Stomach smooth muscle (tissue), 2 donors: Measurements from ENCODE around the gene BORCS5.

Experiments used
- H3K27ac ChIP-seq: one replicate; pipeline ENCODE4 v1.7.0; 2013; ENCODE audit warnings: mild to moderate bottlenecking, low read length, inconsistent platforms
- H3K27me3 ChIP-seq, 2 donors: one replicate each; pipeline ENCODE4 v1.7.0; 2013; ENCODE audit warnings: low read length in 2 of 2; ENCODE audit not compliant: insufficient read depth in 2 of 2, control insufficient read depth in 1 of 2
- H3K36me3 ChIP-seq, 2 donors: one replicate each; pipeline ENCODE4 v1.7.0; 2013; ENCODE audit warnings: low read length in 2 of 2; ENCODE audit not compliant: control insufficient read depth in 2 of 2, insufficient read depth in 2 of 2
- H3K4me1 ChIP-seq: one replicate; pipeline ENCODE4 v1.7.0; 2013; ENCODE audit warnings: low read length; ENCODE audit not compliant: control insufficient read depth, insufficient read depth
- H3K4me3 ChIP-seq, 2 donors: one replicate each; pipeline ENCODE4 v1.7.0; 2013; ENCODE audit warnings: low read length in 2 of 2
- H3K9ac ChIP-seq, 2 donors: one replicate each; pipeline ENCODE4 v1.7.0; 2013; ENCODE audit warnings: low read length in 2 of 2, mild to moderate bottlenecking in 1 of 2
- H3K9me3 ChIP-seq, 2 donors: one replicate each; pipeline ENCODE4 v1.7.0; 2013; ENCODE audit warnings: low read length in 2 of 2; ENCODE audit not compliant: control insufficient read depth in 2 of 2
- donor health status: healthy.
- donor health status: Pancreatic carcinoma.

Gene BORCS5

DNA sequence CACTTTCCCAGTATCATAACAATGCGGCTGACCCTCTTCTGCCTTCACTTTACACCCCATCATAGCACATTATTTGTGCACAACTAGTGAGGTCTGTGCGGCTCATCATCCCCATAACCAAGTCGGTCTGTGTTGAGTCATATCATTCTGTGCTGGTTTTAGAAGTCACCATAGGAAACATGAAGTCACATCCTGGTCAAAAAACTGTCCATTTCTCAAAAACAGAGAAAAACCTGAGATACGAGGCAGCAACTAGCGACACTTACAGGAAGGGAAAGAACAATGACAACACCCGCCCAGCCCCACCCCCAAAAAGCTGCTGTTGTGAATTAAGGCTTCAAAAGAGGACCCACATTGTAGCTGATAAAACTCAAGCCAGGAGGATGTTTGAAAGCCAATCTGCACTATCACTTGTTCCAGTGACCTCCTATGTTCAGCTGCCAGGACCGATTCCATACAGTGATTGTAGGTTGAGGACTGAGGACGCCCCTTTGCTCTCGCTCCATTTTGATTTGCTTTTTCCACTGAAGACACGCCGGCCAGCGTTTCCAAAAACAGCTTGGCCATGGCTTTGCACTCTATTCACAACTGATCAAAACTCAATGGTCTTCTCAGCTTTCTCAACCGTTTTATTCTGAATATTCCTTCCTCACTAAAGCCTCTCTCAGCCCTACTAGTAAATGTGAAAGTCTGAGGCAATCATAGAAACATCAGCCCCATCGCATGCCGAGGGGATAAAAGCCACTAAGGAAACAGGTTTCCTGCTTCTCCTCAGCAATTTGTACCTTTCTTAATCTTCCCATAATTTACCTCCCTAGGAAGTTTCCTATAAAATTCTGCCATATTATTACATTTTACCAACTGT, 118.3 kb downstream of the BORCS5 start:
- Histone ChIP-seq H3K36me3 (peaks cover 26 to 32% of the 10 kb centered on the region in 2 donors), H3K9me3 (no peaks in the 10 kb centered on the region), H3K4me1 (peaks cover 3% of the 10 kb centered on the region), H3K27ac (no peak overlapping the region), H3K27me3 (no peaks in the 10 kb centered on the region), H3K9ac (no peak overlapping the region), H3K4me3 (no peak overlapping the region)

DNA sequence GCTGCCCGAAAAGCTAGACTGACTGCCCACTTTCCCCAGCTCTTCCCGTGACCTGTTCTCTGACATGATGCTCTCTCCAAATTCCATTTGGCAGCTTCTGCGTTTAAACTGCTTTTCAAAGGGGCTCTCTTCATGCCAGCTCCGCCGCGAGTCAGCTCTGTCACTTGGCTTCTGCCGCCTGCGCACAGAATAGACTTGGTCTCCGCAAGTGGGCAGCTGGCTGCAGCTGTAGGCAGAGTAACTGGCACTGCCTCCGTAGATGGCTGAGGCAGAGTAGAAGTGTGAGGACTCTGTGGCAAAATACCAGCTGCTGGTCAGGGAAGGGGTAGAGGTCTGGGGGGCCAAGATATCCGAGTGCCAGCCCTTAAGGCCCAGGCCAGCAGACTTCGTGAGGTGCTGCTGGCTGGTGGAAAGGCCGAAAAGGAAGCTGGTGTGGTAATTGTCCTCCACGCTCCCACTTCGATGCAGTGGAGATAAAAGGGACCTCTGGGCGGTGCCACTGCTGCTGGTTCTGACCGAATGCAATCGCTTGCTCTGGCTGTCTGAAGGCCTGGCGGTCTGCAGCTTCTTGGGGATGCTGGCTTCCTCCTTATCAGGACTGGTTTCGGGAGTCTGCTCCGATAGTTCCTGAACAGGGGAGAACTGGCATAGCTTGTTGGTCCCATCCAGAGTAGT, 120.1 kb downstream of the BORCS5 start:
- H3K4me1 ChIP-seq: peaks cover 3% of the 10 kb centered on the region
- no peak overlapping the region for H3K9ac ChIP-seq
- no peak overlapping the region for H3K27ac ChIP-seq
- no peaks in the 10 kb centered on the region for H3K27me3 ChIP-seq
- H3K4me3 ChIP-seq: no peak overlapping the region
- no peaks in the 10 kb centered on the region for H3K9me3 ChIP-seq
- peaks cover 31 to 34% of the 10 kb centered on the region in 2 donors for H3K36me3 ChIP-seq

DNA sequence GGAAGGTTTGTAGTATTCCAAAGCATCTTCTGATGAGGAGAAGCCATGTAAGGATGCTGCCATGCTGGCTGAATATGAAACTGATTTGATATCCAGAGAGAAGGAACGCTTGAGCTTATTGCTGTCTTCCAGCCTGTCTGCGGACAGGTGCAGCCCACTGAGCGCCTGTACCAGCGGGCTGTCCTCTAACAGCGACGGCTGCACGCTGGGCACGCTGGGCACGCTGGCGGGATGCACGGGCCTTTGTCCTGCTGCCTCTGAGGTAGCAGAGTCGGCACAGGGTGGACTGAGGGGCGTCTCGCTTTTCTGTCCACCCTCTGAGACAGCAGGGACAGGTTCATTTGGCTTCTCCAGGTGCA, 120.6 kb downstream of the BORCS5 start:
- H3K27ac ChIP-seq: no peak overlapping the region
- H3K9me3 ChIP-seq: no peaks in the 10 kb centered on the region
- peaks cover 3% of the 10 kb centered on the region for H3K4me1 ChIP-seq
- H3K36me3 ChIP-seq: peaks cover 33 to 34% of the 10 kb centered on the region in 2 donors
- H3K9ac ChIP-seq: no peak overlapping the region
- H3K4me3 ChIP-seq: no peak overlapping the region
- H3K27me3 ChIP-seq: no peaks in the 10 kb centered on the region

DNA sequence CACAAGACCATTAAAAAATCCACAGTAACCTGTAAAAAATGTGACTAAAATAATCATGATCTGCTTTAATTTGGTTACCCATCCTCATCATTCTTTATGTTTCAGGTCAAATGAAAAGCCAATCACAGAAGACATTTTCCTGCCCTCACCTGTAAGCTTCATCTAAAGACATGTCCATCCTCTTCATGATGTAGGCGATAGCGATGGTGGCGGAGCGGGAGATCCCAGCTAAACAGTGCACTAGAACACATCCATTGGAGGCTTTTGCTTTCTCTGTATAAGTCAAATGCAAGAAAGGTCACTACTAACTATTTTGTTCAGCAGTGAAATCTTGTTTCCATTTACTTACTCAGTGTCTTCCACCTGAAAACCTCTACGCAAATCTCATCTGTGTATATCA, 123.2 kb downstream of the BORCS5 start:
- Histone ChIP-seq H3K27ac (no peak overlapping the region), H3K36me3 (peaks cover 34 to 39% of the 10 kb centered on the region in 2 donors), H3K4me1 (peaks cover 3% of the 10 kb centered on the region), H3K27me3 (no peaks in the 10 kb centered on the region), H3K9me3 (no peaks in the 10 kb centered on the region), H3K9ac (no peak overlapping the region), H3K4me3 (no peak overlapping the region)

DNA sequence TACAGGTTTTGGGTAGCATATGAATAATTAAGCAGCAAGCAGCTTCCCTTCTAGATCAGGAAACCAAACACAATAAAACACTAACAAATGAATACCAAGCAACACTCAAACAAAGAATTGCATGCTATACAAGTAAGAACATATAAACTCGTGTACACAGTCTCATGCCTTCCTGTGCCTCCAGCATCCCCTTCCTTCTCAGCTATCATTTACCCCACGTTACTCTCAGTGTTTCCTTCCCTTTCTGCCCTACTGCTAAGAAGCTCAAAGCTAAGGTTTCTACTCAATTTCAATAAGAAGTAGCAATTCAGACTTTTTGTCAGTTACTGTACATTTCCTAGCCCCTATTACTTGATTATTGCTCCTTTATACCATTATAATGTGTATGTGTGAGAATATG, 124.8 kb downstream of the BORCS5 start:
- no peaks in the 10 kb centered on the region for H3K27me3 ChIP-seq
- H3K4me1 ChIP-seq: no peaks in the 10 kb centered on the region
- peaks cover 33 to 34% of the 10 kb centered on the region in 2 donors for H3K36me3 ChIP-seq
- no peak overlapping the region for H3K4me3 ChIP-seq
- no peaks in the 10 kb centered on the region for H3K9me3 ChIP-seq
- no peak overlapping the region for H3K9ac ChIP-seq
- no peak overlapping the region for H3K27ac ChIP-seq

DNA sequence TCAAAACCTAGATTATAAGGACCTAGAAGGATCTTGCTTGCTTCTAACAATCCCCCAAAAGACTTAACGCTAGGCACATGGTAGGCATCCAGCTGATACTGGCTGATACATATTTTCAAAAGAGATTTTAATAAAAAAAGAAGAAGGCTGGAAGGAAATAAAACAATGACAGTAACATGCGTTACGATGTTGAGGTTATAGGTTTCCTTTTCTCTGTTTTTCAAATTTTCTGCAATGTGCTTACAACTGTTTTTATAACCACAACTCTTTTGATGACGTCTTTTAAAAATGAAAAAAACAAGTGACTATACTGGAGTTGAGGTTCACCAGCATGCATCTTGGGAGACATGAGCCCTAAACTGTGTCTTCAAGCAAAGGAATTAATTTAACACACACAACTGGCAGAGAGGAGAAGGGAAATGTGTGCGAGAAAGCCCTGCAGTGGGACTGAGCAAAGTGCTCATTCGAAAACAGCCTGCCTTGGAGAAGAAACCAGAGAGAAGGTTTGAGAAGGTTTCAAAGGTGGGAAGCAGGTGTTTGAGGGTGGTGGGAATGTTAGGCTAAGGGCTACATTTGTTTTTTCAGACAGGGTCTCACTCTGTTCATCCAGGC, 125.4 kb downstream of the BORCS5 start:
- H3K36me3 ChIP-seq: peaks cover 28 to 32% of the 10 kb centered on the region in 2 donors
- no peaks in the 10 kb centered on the region for H3K9me3 ChIP-seq
- H3K27ac ChIP-seq: no peak overlapping the region
- H3K27me3 ChIP-seq: no peaks in the 10 kb centered on the region
- H3K9ac ChIP-seq: no peak overlapping the region
- H3K4me1 ChIP-seq: no peaks in the 10 kb centered on the region
- no peak overlapping the region for H3K4me3 ChIP-seq

DNA sequence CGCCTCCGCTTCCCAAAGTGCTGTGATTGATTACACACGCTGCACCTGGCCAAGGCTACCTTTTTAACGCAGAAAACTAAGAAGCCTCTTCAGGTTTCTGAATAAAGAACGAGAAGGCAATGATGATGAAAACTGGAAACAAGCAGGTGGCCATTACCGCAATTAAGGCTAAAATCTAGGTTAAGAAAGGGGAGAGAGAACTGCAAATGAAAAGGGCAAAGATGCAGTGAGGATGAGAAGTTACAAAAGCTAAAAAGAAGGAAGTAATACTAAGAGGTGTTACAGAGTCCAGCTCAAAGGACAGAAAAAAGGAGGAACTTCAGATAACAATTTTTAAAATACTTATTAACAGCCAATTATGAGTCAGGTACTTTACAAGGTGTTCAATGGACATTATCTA, 126.1 kb downstream of the BORCS5 start:
- Histone ChIP-seq H3K9ac (no peak overlapping the region), H3K4me3 (no peak overlapping the region), H3K27ac (no peak overlapping the region), H3K27me3 (no peaks in the 10 kb centered on the region), H3K4me1 (no peaks in the 10 kb centered on the region), H3K9me3 (no peaks in the 10 kb centered on the region), H3K36me3 (peaks cover 22 to 27% of the 10 kb centered on the region in 2 donors)

DNA sequence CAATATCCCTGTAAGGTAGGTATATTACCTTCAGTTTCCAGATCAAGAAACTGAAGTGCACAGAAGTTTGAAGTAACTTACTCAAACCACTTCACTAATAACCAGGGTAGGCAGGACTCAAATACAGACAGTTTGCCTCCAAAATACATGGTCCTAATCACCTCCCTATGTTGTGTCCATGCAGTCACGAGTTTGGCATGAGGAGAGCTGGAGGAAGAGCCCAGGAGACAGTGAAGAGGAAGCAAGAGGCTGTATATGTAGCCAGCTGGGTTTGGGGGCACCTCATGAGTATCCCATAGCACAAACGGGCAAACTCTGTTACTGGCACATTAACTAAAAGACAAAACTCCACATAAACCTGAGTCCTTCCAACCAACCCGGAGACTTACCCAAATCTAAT, 126.6 kb downstream of the BORCS5 start:
- Histone ChIP-seq H3K27ac (no peak overlapping the region), H3K9ac (no peak overlapping the region), H3K27me3 (no peaks in the 10 kb centered on the region), H3K9me3 (no peaks in the 10 kb centered on the region), H3K36me3 (peaks cover 20 to 27% of the 10 kb centered on the region in 2 donors), H3K4me1 (no peaks in the 10 kb centered on the region), H3K4me3 (no peak overlapping the region)

DNA sequence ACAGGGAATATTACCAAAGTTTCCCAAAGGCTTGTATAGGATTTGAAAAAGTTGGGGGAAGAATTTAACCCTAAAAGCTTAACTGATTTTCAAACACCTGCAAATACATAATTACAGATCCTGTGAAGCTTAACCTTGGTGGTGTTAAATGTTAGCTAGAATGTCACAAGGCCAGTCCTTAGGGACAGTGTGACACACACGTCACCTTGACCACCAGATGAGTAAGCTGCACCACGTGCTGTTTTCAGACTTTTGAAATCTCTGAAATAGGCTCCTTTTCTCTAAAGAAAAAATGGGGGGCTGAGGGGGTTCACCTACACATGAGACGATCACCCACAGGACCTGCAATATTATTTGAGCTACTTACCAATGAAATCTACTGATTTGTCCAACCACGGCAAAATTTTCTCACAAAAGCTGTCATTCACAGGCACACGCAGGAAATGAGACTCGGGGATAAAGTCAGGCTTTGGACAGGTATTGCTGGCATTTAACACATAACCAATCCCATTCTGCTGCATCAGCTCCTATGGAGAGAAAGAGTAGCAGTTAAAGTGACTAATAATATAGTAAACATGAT, 129.9 kb downstream of the BORCS5 start:
- no peak overlapping the region for H3K9ac ChIP-seq
- no peak overlapping the region for H3K4me3 ChIP-seq
- no peaks in the 10 kb centered on the region for H3K27me3 ChIP-seq
- peaks cover 12 to 18% of the 10 kb centered on the region in 2 donors for H3K36me3 ChIP-seq
- no peaks in the 10 kb centered on the region for H3K4me1 ChIP-seq
- H3K27ac ChIP-seq: no peak overlapping the region
- no peaks in the 10 kb centered on the region for H3K9me3 ChIP-seq

DNA sequence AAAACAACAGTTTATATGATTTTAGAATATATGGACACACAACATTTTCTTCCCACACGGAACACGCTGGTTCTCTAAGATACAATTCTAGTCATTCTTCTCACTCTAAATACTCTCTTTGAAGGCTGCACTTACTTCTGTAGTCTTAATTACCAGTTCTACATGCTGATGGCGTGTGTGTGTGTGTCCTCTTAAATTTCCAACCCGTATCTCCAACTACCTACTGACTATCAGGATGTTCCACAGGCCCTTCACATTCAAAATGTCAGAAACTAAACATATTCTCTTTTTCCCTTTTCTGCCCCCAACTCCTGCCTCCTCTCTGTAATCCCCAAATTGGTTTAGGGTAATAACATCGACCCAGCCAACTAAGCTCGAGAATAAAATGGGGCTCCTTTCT, 130.6 kb downstream of the BORCS5 start:
- Histone ChIP-seq H3K9me3 (no peaks in the 10 kb centered on the region), H3K36me3 (peaks cover 12 to 15% of the 10 kb centered on the region in 2 donors), H3K9ac (no peak overlapping the region), H3K4me1 (no peaks in the 10 kb centered on the region), H3K27ac (no peak overlapping the region), H3K4me3 (no peak overlapping the region), H3K27me3 (no peaks in the 10 kb centered on the region)
